Esophagus squamous epithelium (tissue), 5 donors: Measurements from ENCODE around the gene KLRK1. TPM values are rescaled to one million over a fixed set of nuclear protein-coding genes. Genes with fewer than 3 reads are reported as not detected.
"Not testable (repeated sequence)": the region's sequence is repeated elsewhere in the genome, so short reads cannot be mapped to it uniquely, and the experiment has no call there.

Experiments
- DNase-seq: peaks from one replicate; lab custom pipeline; 2025; lab: John Stamatoyannopoulos, UW
- H3K27ac ChIP-seq, 4 donors: fragments of 200-600 bp; sonication (generic); one replicate each; pipeline ENCODE4 v1.5.1; 2016 to 2019; ENCODE audit warnings: mild to moderate bottlenecking in 1 of 4
- H3K27me3 ChIP-seq, 4 donors: fragments of 200-600 bp; sonication (generic); 1 replicate in 3 of 4; 2 replicates in 1 of 4; pipeline versions ENCODE4 v1.5.1 to v1.6.0; 2017 to 2021; ENCODE audit warnings: antibody characterized with exemption in 1 of 4
- H3K36me3 ChIP-seq, 3 donors: fragments of 200-600 bp; sonication (generic); one replicate each; pipeline ENCODE4 v1.5.1; 2016 to 2019
- H3K4me1 ChIP-seq, 3 donors: fragments of 200-600 bp; sonication (generic); one replicate each; pipeline ENCODE4 v1.5.1; 2017 to 2019
- H3K4me3 ChIP-seq, 4 donors: fragments of 200-600 bp; sonication (generic); 1 replicate in 3 of 4; 2 replicates in 1 of 4; pipeline ENCODE4 v1.5.1; 2016 to 2019; ENCODE audit warnings: mild to moderate bottlenecking in 2 of 4, moderate library complexity in 1 of 4
- H3K9me3 ChIP-seq, 3 donors: fragments of 200-600 bp; sonication (generic); one replicate each; pipeline ENCODE4 v1.5.1; 2016 to 2019
- POLR2A ChIP-seq, 4 donors: fragments of 450-650 bp; IDR thresholded peaks; one replicate each; pipeline ENCODE4 v1.6.1; 2017; ENCODE audit warnings: antibody characterized with exemption in 4 of 4, mild to moderate bottlenecking in 4 of 4, moderate library complexity in 3 of 4
- WGBS, 2 donors: methylation state at CpG; one replicate each; pipeline ENCODE4 v1.1.5; 2018; 5-methylcytosine and 5-hydroxymethylcytosine counted together
- intact Hi-C: fragments of 100-400 bp; cut with DNase I; formaldehyde crosslinking; loops from one replicate; pipeline ENCODE4 v1.15.0; 2022
- total RNA-seq, 4 donors: library from RNA; depleted of rRNA; stranded (reverse); fragments of >200 nt; gene quantifications; one replicate each; pipeline ENCODE4 v1.1.0, GENCODE V29; 2016
- TF ChIP-seq, protein P1 (sequence below), 6 experiments: fragments of 450-650 bp in 4 of 6; fragments of 200-600 bp in 2 of 6; sonication (generic) in 2 of 6; IDR thresholded peaks; one replicate each; pipeline ENCODE4 v1.5.1; 2016 to 2019; ENCODE audit warnings: antibody characterized with exemption in 6 of 6, mild to moderate bottlenecking in 4 of 6, moderate library complexity in 4 of 6
- donor health status: DM: yes; HTN: yes; CAD: no.

The KLRK1 gene
- total RNA-seq, 4 donors from 2014 or later = 1.6 to 10.7 (median 1.9) TPM; not detected in 1

DNA sequence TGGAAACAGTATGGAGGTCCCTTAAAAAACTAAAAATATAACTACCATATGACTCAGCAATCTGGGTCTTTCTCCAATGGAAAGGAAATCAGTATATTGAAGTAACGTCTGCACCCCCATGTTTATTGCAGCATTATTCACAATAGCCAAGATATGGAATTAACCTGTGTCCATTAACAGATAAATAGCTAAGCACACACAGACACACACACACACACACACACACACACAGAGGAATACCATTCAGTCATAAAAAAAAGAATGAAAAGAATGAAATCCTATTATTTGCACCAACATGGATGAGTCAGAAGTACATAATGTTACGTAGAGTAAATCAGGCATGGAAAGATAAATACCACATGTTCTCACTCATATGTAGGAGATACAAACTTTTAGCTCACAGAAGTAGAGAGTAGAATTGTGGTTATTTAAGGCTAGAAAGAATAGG is 4.7 kb downstream of the KLRK1 start:
- Histone ChIP-seq H3K27me3 (no peaks in the 10 kb centered on the region), H3K27ac (no peak overlapping the region), H3K4me3 (no peak overlapping the region), H3K9me3 (no peaks in the 10 kb centered on the region), H3K36me3 (no peaks in the 10 kb centered on the region), H3K4me1 (no peaks in the 10 kb centered on the region)
- TF ChIP-seq, protein P1, sequence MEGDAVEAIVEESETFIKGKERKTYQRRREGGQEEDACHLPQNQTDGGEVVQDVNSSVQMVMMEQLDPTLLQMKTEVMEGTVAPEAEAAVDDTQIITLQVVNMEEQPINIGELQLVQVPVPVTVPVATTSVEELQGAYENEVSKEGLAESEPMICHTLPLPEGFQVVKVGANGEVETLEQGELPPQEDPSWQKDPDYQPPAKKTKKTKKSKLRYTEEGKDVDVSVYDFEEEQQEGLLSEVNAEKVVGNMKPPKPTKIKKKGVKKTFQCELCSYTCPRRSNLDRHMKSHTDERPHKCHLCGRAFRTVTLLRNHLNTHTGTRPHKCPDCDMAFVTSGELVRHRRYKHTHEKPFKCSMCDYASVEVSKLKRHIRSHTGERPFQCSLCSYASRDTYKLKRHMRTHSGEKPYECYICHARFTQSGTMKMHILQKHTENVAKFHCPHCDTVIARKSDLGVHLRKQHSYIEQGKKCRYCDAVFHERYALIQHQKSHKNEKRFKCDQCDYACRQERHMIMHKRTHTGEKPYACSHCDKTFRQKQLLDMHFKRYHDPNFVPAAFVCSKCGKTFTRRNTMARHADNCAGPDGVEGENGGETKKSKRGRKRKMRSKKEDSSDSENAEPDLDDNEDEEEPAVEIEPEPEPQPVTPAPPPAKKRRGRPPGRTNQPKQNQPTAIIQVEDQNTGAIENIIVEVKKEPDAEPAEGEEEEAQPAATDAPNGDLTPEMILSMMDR (IDR thresholded peaks at IDR 0.05) = no peak
- TF ChIP-seq POLR2A (IDR thresholded peaks at IDR 0.05) = no peak
- no peak for DNase-seq
- intact Hi-C loops = no loop called here
- WGBS, 2 donors = 22 to 34% methylated on average over 2 of the region's 2 CpGs

DNA sequence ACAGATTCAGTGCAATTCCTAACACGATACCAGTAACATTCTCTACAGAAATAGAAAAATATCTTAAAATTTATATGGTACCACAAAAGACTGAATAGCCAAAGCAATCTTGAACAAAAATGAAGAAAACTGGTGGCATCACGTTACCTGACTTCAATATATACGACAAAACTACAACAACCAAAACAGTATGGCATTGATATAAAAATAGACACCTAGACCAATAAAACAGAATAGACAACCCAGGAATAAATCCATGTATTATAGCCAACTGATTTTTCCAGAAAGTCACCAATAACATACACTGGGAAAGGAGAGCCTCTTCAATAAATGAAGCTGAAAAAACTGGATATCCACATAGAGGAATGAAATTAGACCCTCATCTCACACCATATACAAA is 5.7 kb downstream of the KLRK1 start:
- DNase-seq = no peak
- Histone ChIP-seq H3K27me3 (no peaks in the 10 kb centered on the region), H3K27ac (no peak overlapping the region), H3K36me3 (no peaks in the 10 kb centered on the region), H3K9me3 (no peaks in the 10 kb centered on the region), H3K4me1 (no peaks in the 10 kb centered on the region), H3K4me3 (no peak overlapping the region)
- intact Hi-C loops = no loop called here
- 75 to 87% methylated on average over 3 of the region's 3 CpGs for WGBS, 2 donors
- no peak for TF ChIP-seq POLR2A (IDR thresholded peaks at IDR 0.05)

DNA sequence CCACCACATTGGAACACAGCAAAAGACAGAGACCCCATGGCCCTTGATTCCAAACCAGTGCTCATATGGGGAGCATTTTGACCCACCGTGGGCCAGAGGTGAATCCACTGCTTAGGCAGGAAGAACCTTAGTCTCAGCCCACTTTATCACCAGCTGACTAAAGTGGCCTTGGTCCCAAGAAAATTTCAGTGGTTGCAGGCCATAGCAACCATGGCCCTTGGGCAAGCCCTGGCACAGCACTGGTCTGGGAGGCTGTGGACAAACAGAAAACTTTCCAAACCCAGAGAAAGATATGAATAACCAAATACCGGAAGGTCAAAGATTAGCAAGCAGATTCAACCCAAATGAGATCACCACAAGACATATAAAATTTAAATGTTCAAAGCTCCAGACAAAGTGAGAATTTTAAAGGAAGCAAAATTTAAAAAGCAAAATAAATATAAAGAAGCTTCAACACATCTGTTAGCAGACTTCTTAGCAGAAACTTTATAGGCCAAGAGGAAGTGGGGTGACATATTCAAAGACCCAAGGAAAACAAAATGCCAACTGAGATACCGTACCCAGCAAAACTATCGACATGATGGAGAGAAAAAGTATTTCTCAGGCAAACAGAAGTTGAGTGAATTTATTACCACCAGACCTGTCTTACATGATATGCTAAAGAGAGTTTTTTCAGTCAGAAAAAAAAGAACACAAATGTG is 7.8 kb downstream of the KLRK1 start:
- no peaks in the 10 kb centered on the region for H3K9me3 ChIP-seq
- 66 to 90% methylated on average over 3 to 4 of the region's 4 CpGs for WGBS, 2 donors
- H3K4me3 ChIP-seq = no peak overlapping the region
- TF ChIP-seq, protein P1 (IDR thresholded peaks at IDR 0.05) = no peak
- no peak for TF ChIP-seq POLR2A (IDR thresholded peaks at IDR 0.05)
- no peak overlapping the region for H3K27ac ChIP-seq
- intact Hi-C loops = no loop called here
- DNase-seq = no peak
- H3K36me3 ChIP-seq = no peaks in the 10 kb centered on the region
- H3K4me1 ChIP-seq = peaks cover 0 to 7% (median 0%) of the 10 kb centered on the region in 3 donors
- no peaks in the 10 kb centered on the region for H3K27me3 ChIP-seq

DNA sequence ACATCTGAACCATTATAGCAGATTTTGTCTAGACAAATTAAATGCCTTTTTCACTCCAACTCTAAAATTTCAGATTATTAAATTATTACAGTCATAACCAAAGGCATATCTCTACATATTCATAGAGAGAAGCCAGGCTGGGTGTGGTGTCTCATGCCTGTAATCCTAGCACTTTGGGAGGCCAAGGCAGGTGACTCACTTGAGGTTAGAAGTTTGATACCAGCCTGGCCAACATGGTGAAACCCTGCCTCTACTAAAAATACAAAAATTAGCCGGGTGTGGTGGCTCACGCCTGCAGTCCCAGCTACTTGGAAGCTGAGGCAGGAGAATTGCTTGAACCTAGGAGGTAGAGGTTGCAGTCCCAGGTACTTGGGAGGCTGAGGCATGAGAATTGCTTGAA is 11.1 kb downstream of the KLRK1 start:
- H3K4me3 ChIP-seq, H3K9me3 ChIP-seq, intact Hi-C loops, H3K4me1 ChIP-seq, H3K27me3 ChIP-seq, H3K36me3 ChIP-seq, DNase-seq, H3K27ac ChIP-seq: not testable (repeated sequence)
- 30 to 64% methylated on average over 2 of the region's 2 CpGs for WGBS, 2 donors

DNA sequence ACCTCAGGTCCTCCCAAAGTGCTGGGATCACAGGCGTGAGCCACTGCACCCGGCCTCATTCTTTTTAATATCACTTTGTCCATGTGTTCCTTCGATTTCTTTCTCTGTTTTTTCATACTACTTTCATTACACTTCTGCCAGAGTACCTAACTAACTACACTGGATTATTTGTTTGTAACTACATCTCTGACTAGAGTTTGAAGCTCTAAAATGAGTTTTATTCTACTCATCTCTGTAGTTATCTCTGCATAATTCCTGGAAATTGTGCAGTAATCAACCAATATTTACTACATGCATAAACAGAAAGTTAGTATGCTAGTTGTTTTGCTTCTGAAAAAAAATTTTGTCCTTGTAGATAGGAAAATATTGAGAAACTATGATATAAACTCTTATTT is 15.2 kb downstream of the KLRK1 start:
- peaks cover 0 to 39% (median 8%) of the 10 kb centered on the region in 3 donors for H3K4me1 ChIP-seq
- no peak overlapping the region for H3K27ac ChIP-seq
- WGBS, 2 donors = 89 to 98% methylated on average over 3 of the region's 3 CpGs
- no peaks in the 10 kb centered on the region for H3K27me3 ChIP-seq
- intact Hi-C loops = no loop called here
- no peak overlapping the region for H3K4me3 ChIP-seq
- TF ChIP-seq POLR2A (IDR thresholded peaks at IDR 0.05) = no peak
- TF ChIP-seq, protein P1 (IDR thresholded peaks at IDR 0.05) = no peak
- no peak for DNase-seq
- no peaks in the 10 kb centered on the region for H3K36me3 ChIP-seq
- H3K9me3 ChIP-seq = no peaks in the 10 kb centered on the region

DNA sequence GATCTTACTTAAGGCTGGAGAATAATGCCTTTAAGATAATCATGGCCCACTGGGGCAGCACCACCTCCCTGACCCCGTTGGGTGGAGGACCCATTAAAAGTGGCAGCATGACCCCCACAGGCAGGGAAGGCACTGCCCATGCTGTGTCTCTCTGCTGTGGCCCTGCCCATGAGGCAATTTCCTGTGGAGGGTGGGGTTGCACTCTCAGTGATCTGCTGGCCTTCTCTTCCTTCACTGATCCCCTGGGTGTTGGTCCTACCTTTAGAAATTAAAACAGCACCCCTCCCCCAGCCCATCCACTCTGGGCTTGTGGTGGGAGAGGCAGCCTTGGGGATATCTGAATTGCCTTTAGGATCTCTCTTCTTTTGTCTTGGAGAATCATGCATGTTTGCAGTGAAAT is 17.3 kb downstream of the KLRK1 start:
- WGBS, 2 donors = 14 to 20% methylated on average over 1 of the region's 1 CpG
- H3K4me3 ChIP-seq = no peak overlapping the region
- peaks cover 0 to 36% (median 8%) of the 10 kb centered on the region in 3 donors for H3K4me1 ChIP-seq
- no peak for DNase-seq
- H3K9me3 ChIP-seq = no peaks in the 10 kb centered on the region
- peak overlapping the region; percentile 35 to 60 (median 52) for H3K27ac ChIP-seq
- H3K36me3 ChIP-seq = no peaks in the 10 kb centered on the region
- intact Hi-C loops = no loop called here
- TF ChIP-seq, protein P1 (IDR thresholded peaks at IDR 0.05) = no peak
- no peaks in the 10 kb centered on the region for H3K27me3 ChIP-seq

DNA sequence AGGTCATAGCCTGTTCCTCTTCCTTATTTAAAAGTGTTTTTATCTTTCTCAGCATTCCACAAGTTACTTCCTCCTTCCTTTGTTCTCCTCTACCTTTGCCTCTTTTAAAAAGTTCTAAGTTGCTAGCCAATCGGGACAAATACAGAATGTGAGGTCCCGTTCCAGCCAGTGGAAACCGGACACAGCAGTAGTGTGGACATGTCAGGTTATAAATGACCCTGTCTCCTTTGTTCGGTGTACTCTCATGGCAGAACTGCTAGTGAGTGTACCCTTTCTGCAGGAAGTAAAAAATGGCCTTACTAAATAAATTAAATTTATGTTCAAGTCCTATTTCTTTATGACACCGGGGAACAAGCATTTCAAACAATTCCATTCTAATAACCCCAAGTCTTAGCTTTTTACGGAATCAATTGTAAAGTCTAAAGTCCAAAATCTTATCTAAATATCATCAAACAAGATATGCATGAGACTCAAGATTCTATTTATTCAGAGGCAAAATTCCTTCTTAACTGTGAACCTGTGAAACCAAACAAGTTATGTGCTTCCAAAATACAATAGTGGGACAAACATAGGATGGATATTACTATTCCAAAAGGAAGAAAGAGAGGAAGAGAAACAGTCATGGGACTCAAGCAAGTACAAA is 17.8 kb downstream of the KLRK1 start:
- not testable (repeated sequence) for DNase-seq
- peak overlapping the region in 3 of 4 donors; percentile 43 to 60 (median 60) for H3K27ac ChIP-seq

More for the DNA sequence above, 17.8 kb downstream of the KLRK1 start:
- H3K9me3 ChIP-seq, intact Hi-C loops, H3K4me3 ChIP-seq, H3K36me3 ChIP-seq, H3K27me3 ChIP-seq: not testable (repeated sequence)
- 31 to 35% methylated on average over 6 of the region's 6 CpGs for WGBS, 2 donors
- H3K4me1 ChIP-seq = peaks cover 0 to 37% (median 8%) of the 10 kb centered on the region in 3 donors
